ENCODE results near the gene C12orf56. TPM values are rescaled to one million over a fixed set of nuclear protein-coding genes. Genes with fewer than 3 reads are reported as not detected.
A peak's percentile ranks its signal among the peaks of the same experiment; 100 is the strongest.

C12orf56 gene
- total RNA-seq, 1 experiment from 2014 or later = 9.3 TPM

- Mint-ChIP-seq H3K27me3 (ENCODE audit: insufficient read depth, unreplicated experiment) (no peaks in the 10 kb centered on the region), H3K4me3 (ENCODE audit: unreplicated experiment) (no peak overlapping the region), H3K9me3 (ENCODE audit: unreplicated experiment) (no peaks in the 10 kb centered on the region), H3K4me1 (ENCODE audit: low read depth, unreplicated experiment) (no peaks in the 10 kb centered on the region), H3K36me3 (ENCODE audit: insufficient read depth, unreplicated experiment) (no peaks in the 10 kb centered on the region), H3K27ac (ENCODE audit: unreplicated experiment) (no peak overlapping the region)
- no peak for DNase-seq
- no peaks in the 10 kb centered on the region for H3K4me1 ChIP-seq
- no peak for TF ChIP-seq CTCF (IDR thresholded peaks at IDR 0.05; ENCODE audit: insufficient read depth in 1 of 2, low read depth in 1 of 2, low read length in 1 of 2, severe bottlenecking in 1 of 2, unreplicated experiment in 1 of 2)
- ChIA-PET CTCF (no interaction called here), POLR2A (no interaction called here)
- H3K9me3 ChIP-seq = no peaks in the 10 kb centered on the region
- H3K36me3 ChIP-seq (ENCODE audit: control insufficient read depth, insufficient read depth, low read length) = no peaks in the 10 kb centered on the region
- intact Hi-C loops (cut with micrococcal nuclease; ENCODE audit: unreplicated experiment) = loop anchor here (5.0 kb wide), 1 partner anchor 76 kb away; no protein-coding TSS in a partner anchor
- H3K27me3 ChIP-seq (replicated peaks; ENCODE audit: control insufficient read depth, insufficient read depth, low read length) = no peaks in the 10 kb centered on the region
- no TSS peak for BruUV-seq (replicated peaks)
- no peak overlapping the region for H3K4me3 ChIP-seq (ENCODE audit: low read depth, low read length)
Measured at GRCh38 chr12:64258576-64258975, 132.0 kb downstream of the C12orf56 start.

- Mint-ChIP-seq H3K4me1 (ENCODE audit: low read depth, unreplicated experiment) (no peaks in the 10 kb centered on the region), H3K27ac (ENCODE audit: unreplicated experiment) (no peak overlapping the region), H3K9me3 (ENCODE audit: unreplicated experiment) (no peaks in the 10 kb centered on the region), H3K36me3 (ENCODE audit: insufficient read depth, unreplicated experiment) (no peaks in the 10 kb centered on the region), H3K27me3 (ENCODE audit: insufficient read depth, unreplicated experiment) (no peaks in the 10 kb centered on the region), H3K4me3 (ENCODE audit: unreplicated experiment) (no peak overlapping the region)
- H3K36me3 ChIP-seq (ENCODE audit: control insufficient read depth, insufficient read depth, low read length) = no peaks in the 10 kb centered on the region
- no peaks in the 10 kb centered on the region for H3K9me3 ChIP-seq
- ChIA-PET CTCF (interaction anchor here (0.6 to 1.8 kb wide), 3 partner anchors 417 to 504 kb away, joined by 4 to 6 read pairs (median 4); no protein-coding TSS in a partner anchor), POLR2A (interaction anchor here (0.6 kb wide), 1 partner anchor 413 kb away, joined by 4 read pairs; no protein-coding TSS in a partner anchor)
- peak in 1 of 2 experiments; percentile 64 for DNase-seq
- H3K27me3 ChIP-seq (replicated peaks; ENCODE audit: control insufficient read depth, insufficient read depth, low read length) = no peaks in the 10 kb centered on the region
- BruUV-seq (replicated peaks) = no TSS peak
- no peaks in the 10 kb centered on the region for H3K4me1 ChIP-seq
- peak; percentile 58 to 67 for TF ChIP-seq CTCF (IDR thresholded peaks at IDR 0.05; ENCODE audit: insufficient read depth in 1 of 2, low read depth in 1 of 2, low read length in 1 of 2, severe bottlenecking in 1 of 2, unreplicated experiment in 1 of 2)
- intact Hi-C loops (cut with micrococcal nuclease; ENCODE audit: unreplicated experiment) = loop anchor here (1.0 to 5.0 kb wide), 3 partner anchors 74 to 430 kb away; no protein-coding TSS in a partner anchor
- H3K4me3 ChIP-seq (ENCODE audit: low read depth, low read length) = no peak overlapping the region
Measured at GRCh38 chr12:64256166-64256800, 134.3 kb downstream of the C12orf56 start.

- no TSS peak for BruUV-seq (replicated peaks)
- no peaks in the 10 kb centered on the region for H3K27me3 Mint-ChIP-seq (ENCODE audit: insufficient read depth, unreplicated experiment)
- ChIA-PET POLR2A (no interaction called here), CTCF (interaction anchor here (1.8 kb wide), 1 partner anchor 416 kb away, joined by 6 read pairs; no protein-coding TSS in a partner anchor)
- no peak for DNase-seq
- H3K4me1 ChIP-seq = no peaks in the 10 kb centered on the region
- no peak overlapping the region for H3K27ac Mint-ChIP-seq (ENCODE audit: unreplicated experiment)
- H3K36me3 Mint-ChIP-seq (ENCODE audit: insufficient read depth, unreplicated experiment) = no peaks in the 10 kb centered on the region
- H3K4me1 Mint-ChIP-seq (ENCODE audit: low read depth, unreplicated experiment) = no peaks in the 10 kb centered on the region
- H3K4me3 ChIP-seq (ENCODE audit: low read depth, low read length) = no peak overlapping the region
- no peaks in the 10 kb centered on the region for H3K36me3 ChIP-seq (ENCODE audit: control insufficient read depth, insufficient read depth, low read length)
- no peak for TF ChIP-seq CTCF (IDR thresholded peaks at IDR 0.05; ENCODE audit: insufficient read depth in 1 of 2, low read depth in 1 of 2, low read length in 1 of 2, severe bottlenecking in 1 of 2, unreplicated experiment in 1 of 2)
- no peaks in the 10 kb centered on the region for H3K9me3 ChIP-seq
- intact Hi-C loops (cut with micrococcal nuclease; ENCODE audit: unreplicated experiment) = loop anchor here (5.0 kb wide), 1 partner anchor 73 kb away; no protein-coding TSS in a partner anchor
- H3K27me3 ChIP-seq (replicated peaks; ENCODE audit: control insufficient read depth, insufficient read depth, low read length) = no peaks in the 10 kb centered on the region
- H3K4me3 Mint-ChIP-seq (ENCODE audit: unreplicated experiment) = no peak overlapping the region
- H3K9me3 Mint-ChIP-seq (ENCODE audit: unreplicated experiment) = no peaks in the 10 kb centered on the region
Measured at GRCh38 chr12:64255249-64255648, 135.3 kb downstream of the C12orf56 start.

All from Caco-2 (cell line).